Stimulated activated CD8-positive, alpha-beta memory T cell treated with anti-CD3 and anti-CD28 coated beads, Interleukin-12 subunit alpha, Interleukin-12 subunit beta, amount 100 ng/mL, for 24 hours (primary cell): ENCODE results near the gene TDRD9.

Experiments
- DNase-seq: peaks from one replicate; pipeline ENCODE4 v3.0.0-alpha.2; 2020; ENCODE audit errors: extremely low read depth

Gene TDRD9

GRCh38 chr14:104101651-104102281, 173.5 kb downstream of the TDRD9 start:
- DNase-seq = no peak
